ENCODE measurements around the gene DPM3. TPM values are rescaled to one million over a fixed set of nuclear protein-coding genes. Genes with fewer than 3 reads are reported as not detected.
"Not testable (repeated sequence)": the region's sequence is repeated elsewhere in the genome, so short reads cannot be mapped to it uniquely, and the experiment has no call there.

Gene DPM3
- total RNA-seq (100 to 1,000 TPM in 1 of 2 donors, 10 to 100 TPM in 1; 69.9 to 104 TPM), polyA plus RNA-seq (ENCODE audit: insufficient read depth, low read depth, low replicate concordance) (77.7 TPM)
- long read RNA-seq, donor 1, transcript DPM3-202 (1 exons, 517 nt), result minor isoform, 23 of 63 reads
- long read RNA-seq, donor 1, transcript DPM3-203 (2 exons, 409 nt), result major isoform, 36 of 63 reads
- long read RNA-seq, donor 1, partial matches to known transcripts, result 0 of 63 reads
- long read RNA-seq, donor 1, other reads (novel, unspliced or antisense), result 0 of 63 reads
- long read RNA-seq, donor 2, transcript DPM3-202 (1 exons, 517 nt), result minor isoform, 9 of 25 reads
- long read RNA-seq, donor 2, transcript DPM3-203 (2 exons, 409 nt), result major isoform, 13 of 25 reads
- long read RNA-seq, donor 2, partial matches to known transcripts, result 0 of 25 reads
- long read RNA-seq, donor 2, other reads (novel, unspliced or antisense), result 0 of 25 reads

- TF ChIP-seq CTCF (IDR thresholded peaks at IDR 0.05) (no peak), POLR2A (IDR thresholded peaks at IDR 0.05) (no peak)
- Histone ChIP-seq H3K9me3 (no peaks in the 10 kb centered on the region), H3K4me3 (peak within 1 kb of the TSS; percentile 78 to 79), H3K4me1 (peaks cover 14% of the 10 kb centered on the region), H3K27me3 (no peaks in the 10 kb centered on the region), H3K36me3 (ENCODE audit: low read depth, missing control alignments) (no peaks in the 10 kb centered on the region), H3K27ac (peak within 1 kb of the TSS; percentile 69 to 84)
- DNase-seq, result peak; percentile 96
- intact Hi-C loops (cut with DNase I; ENCODE audit: low total_unique reads), result no loop called here
- WGBS, 2 donors, result 0 to 1% methylated on average over 25 to 42 of the region's 42 CpGs
These were observed at the start of gene DPM3 for GRCh38 chr1:155139895-155140629. Gene DPM3 (minus strand): TSS chr1:155140531. CDS start chr1:155140240, 291 bp downstream.

- H3K27ac ChIP-seq; DNase-seq; H3K9me3 ChIP-seq; H3K4me3 ChIP-seq; H3K27me3 ChIP-seq; H3K36me3 ChIP-seq (ENCODE audit: low read depth, missing control alignments); intact Hi-C loops (cut with DNase I; ENCODE audit: low total_unique reads): not testable (repeated sequence)
- H3K4me1 ChIP-seq, result peaks cover 11% of the 10 kb centered on the region
- WGBS, 2 donors, result 93 to 100% methylated on average over 8 to 15 of the region's 45 CpGs
These were observed 49.6 kb upstream of the DPM3 start for GRCh38 chr1:155189926-155190325.

GRCh38 chr1:155188268-155188667 is 47.9 kb upstream of the DPM3 start:
- no peak overlapping the region for H3K27ac ChIP-seq
- TF ChIP-seq CTCF (IDR thresholded peaks at IDR 0.05) (no peak), POLR2A (IDR thresholded peaks at IDR 0.05) (no peak)
- peaks cover 8% of the 10 kb centered on the region for H3K4me1 ChIP-seq
- no peaks in the 10 kb centered on the region for H3K27me3 ChIP-seq
- intact Hi-C loops (cut with DNase I; ENCODE audit: low total_unique reads), result no loop called here
- no peak for DNase-seq
- WGBS, 2 donors, result 89 to 91% methylated on average over 6 of the region's 14 CpGs
- no peak overlapping the region for H3K4me3 ChIP-seq
- no peaks in the 10 kb centered on the region for H3K9me3 ChIP-seq
- H3K36me3 ChIP-seq (ENCODE audit: low read depth, missing control alignments), result no peaks in the 10 kb centered on the region

GRCh38 chr1:155187456-155187891 is 47.1 kb upstream of the DPM3 start:
- no peak for DNase-seq
- 71 to 79% methylated on average over 14 to 16 of the region's 16 CpGs for WGBS, 2 donors

More at GRCh38 chr1:155187456-155187891, 47.1 kb upstream of the DPM3 start:
- H3K27ac ChIP-seq, result no peak overlapping the region
- H3K9me3 ChIP-seq, result no peaks in the 10 kb centered on the region
- no peaks in the 10 kb centered on the region for H3K4me1 ChIP-seq
- no peaks in the 10 kb centered on the region for H3K36me3 ChIP-seq (ENCODE audit: low read depth, missing control alignments)
- no peak overlapping the region for H3K4me3 ChIP-seq
- no peaks in the 10 kb centered on the region for H3K27me3 ChIP-seq
- intact Hi-C loops (cut with DNase I; ENCODE audit: low total_unique reads), result no loop called here
- TF ChIP-seq POLR2A (IDR thresholded peaks at IDR 0.05) (no peak), CTCF (IDR thresholded peaks at IDR 0.05) (no peak)

Measured in testis (tissue), 5 donors.